SK-N-MC (cell line): Measurements from ENCODE around the gene INCENP.

Experiments
- DNase-seq: peaks from one replicate; pipeline ENCODE4 v3.0.0-alpha.2; 2011; ENCODE audit warnings: low read depth, low spot score
- H3K27ac ChIP-seq: fragments of 200-600 bp; sonication (generic); 2 replicates; pipeline ENCODE4 v1.5.1; 2016; ENCODE audit warnings: mixed run types
- H3K36me3 ChIP-seq: fragments of 200-600 bp; sonication (generic); 2 replicates; pipeline ENCODE4 v1.6.1; 2017; ENCODE audit warnings: antibody characterized with exemption, low read length, mixed read lengths; ENCODE audit not compliant: insufficient read depth
- H3K4me3 ChIP-seq: fragments of 200-600 bp; sonication (generic); 2 replicates; pipeline ENCODE4 v1.5.1; 2016
- H3K9ac ChIP-seq: fragments of 200-600 bp; sonication (generic); 2 replicates; pipeline ENCODE4 v1.8.0; 2017; ENCODE audit warnings: mixed run types, mixed read lengths; ENCODE audit not compliant: insufficient read length
- H3K9me3 ChIP-seq: fragments of 200-600 bp; sonication (generic); 2 replicates; pipeline ENCODE4 v1.6.1; 2017; ENCODE audit warnings: low read depth, mild to moderate bottlenecking, antibody characterized with exemption, low read length, moderate library complexity, mixed read lengths
- EZH2 ChIP-seq: fragments of 200-600 bp; sonication (generic); IDR thresholded peaks from one replicate; pipeline ENCODE4 v1.6.1; 2017; ENCODE audit warnings: antibody characterized with exemption
- FOXP2 ChIP-seq: optimal IDR thresholded peaks from 2 replicates; pipeline ENCODE3; 2011; ENCODE audit warnings: mild to moderate bottlenecking, moderate library complexity; ENCODE audit not compliant: insufficient read depth; ENCODE audit errors: extremely low read length, control extremely low read depth
- POLR2AphosphoS5 ChIP-seq: IDR thresholded peaks from 2 replicates; pipeline ENCODE4 v1.6.1; 2012; ENCODE audit warnings: mild to moderate bottlenecking, low read depth, low read length, borderline replicate concordance

INCENP gene

GRCh38 chr11:62127941-62128770 is 4.3 kb downstream of the INCENP start:
- no peak overlapping the region for H3K4me3 ChIP-seq
- DNase-seq: no peak
- no peaks in the 10 kb centered on the region for H3K9me3 ChIP-seq
- no peak overlapping the region for H3K9ac ChIP-seq
- H3K27ac ChIP-seq: no peak overlapping the region
- peaks cover 59% of the 10 kb centered on the region for H3K36me3 ChIP-seq
- TF ChIP-seq EZH2 (no peak), FOXP2 (no peak), POLR2AphosphoS5 (no peak)

GRCh38 chr11:62128835-62129234 is 5.0 kb downstream of the INCENP start:
- Histone ChIP-seq H3K4me3 (no peak overlapping the region), H3K9ac (no peak overlapping the region), H3K9me3 (no peaks in the 10 kb centered on the region), H3K36me3 (peaks cover 66% of the 10 kb centered on the region), H3K27ac (no peak overlapping the region)
- TF ChIP-seq EZH2 (no peak), POLR2AphosphoS5 (no peak), FOXP2 (no peak)
- no peak for DNase-seq

DNA sequence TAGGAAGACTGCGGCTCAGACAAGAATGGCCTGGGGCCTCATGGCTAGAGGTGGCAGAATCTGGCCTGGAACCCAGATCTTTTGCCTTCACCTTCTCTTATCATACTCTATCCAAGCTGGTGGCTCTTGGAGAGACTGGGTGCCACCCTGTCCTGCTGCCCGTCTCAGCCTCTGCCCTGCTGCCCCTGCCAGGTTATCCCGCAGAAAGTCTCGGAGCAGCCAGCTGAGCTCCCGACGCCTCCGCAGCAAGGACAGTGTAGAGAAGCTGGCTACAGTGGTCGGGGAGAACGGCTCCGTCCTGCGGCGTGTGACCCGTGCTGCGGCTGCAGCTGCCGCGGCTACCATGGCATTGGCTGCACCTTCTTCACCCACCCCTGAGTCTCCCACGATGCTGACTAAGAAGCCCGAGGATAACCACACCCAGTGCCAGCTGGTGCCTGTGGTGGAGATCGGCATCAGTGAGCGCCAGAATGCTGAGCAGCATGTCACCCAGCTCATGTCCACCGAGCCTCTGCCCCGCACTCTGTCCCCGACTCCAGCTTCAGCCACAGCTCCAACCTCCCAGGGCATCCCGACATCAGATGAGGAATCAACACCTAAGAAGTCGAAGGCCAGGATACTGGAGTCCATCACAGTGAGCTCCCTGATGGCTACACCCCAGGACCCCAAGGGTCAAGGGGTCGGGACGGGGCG is 5.9 kb downstream of the INCENP start:
- H3K9me3 ChIP-seq: no peaks in the 10 kb centered on the region
- no peak overlapping the region for H3K9ac ChIP-seq
- H3K4me3 ChIP-seq: no peak overlapping the region
- no peak overlapping the region for H3K27ac ChIP-seq
- peaks cover 69% of the 10 kb centered on the region for H3K36me3 ChIP-seq
- DNase-seq: no peak
- TF ChIP-seq EZH2 (no peak), POLR2AphosphoS5 (no peak), FOXP2 (no peak)

- H3K9ac ChIP-seq: no peak overlapping the region
- DNase-seq: no peak
- H3K36me3 ChIP-seq: peaks cover 74% of the 10 kb centered on the region
- TF ChIP-seq EZH2: no peak
- no peak for TF ChIP-seq FOXP2
- TF ChIP-seq POLR2AphosphoS5: no peak
- no peak overlapping the region for H3K4me3 ChIP-seq
- H3K9me3 ChIP-seq: no peaks in the 10 kb centered on the region
- no peak overlapping the region for H3K27ac ChIP-seq
Measured at GRCh38 chr11:62130283-62131169, 6.7 kb downstream of the INCENP start.

DNA sequence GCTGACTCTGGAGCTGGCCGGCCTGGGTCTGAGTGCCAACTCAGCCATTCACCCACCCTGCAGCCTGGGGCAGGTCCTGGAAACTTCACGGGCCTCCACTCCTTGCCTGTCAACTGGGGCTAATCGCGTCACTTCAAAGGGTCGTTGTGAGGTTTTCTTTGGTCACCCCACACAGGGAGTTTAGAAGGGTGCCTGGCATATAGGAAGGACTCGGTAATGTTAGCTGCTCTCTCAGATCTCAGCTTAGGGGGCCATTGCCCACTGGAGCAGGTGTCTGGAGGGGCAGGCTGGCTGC is 7.3 kb downstream of the INCENP start:
- no peaks in the 10 kb centered on the region for H3K9me3 ChIP-seq
- no peak overlapping the region for H3K4me3 ChIP-seq
- TF ChIP-seq FOXP2: no peak
- TF ChIP-seq EZH2: no peak
- no peak for TF ChIP-seq POLR2AphosphoS5
- peaks cover 74% of the 10 kb centered on the region for H3K36me3 ChIP-seq
- no peak overlapping the region for H3K27ac ChIP-seq
- no peak overlapping the region for H3K9ac ChIP-seq
- no peak for DNase-seq

- TF ChIP-seq EZH2 (no peak), FOXP2 (no peak), POLR2AphosphoS5 (no peak)
- Histone ChIP-seq H3K27ac (no peak overlapping the region), H3K9me3 (no peaks in the 10 kb centered on the region), H3K4me3 (no peak overlapping the region), H3K36me3 (peaks cover 72% of the 10 kb centered on the region), H3K9ac (no peak overlapping the region)
- no peak for DNase-seq
Measured at GRCh38 chr11:62132191-62132590, 8.4 kb downstream of the INCENP start.

GRCh38 chr11:62132689-62133293 is 9.0 kb downstream of the INCENP start:
- Histone ChIP-seq H3K9ac (no peak overlapping the region), H3K4me3 (no peak overlapping the region), H3K36me3 (peaks cover 74% of the 10 kb centered on the region), H3K27ac (no peak overlapping the region), H3K9me3 (no peaks in the 10 kb centered on the region)
- no peak for DNase-seq
- no peak for TF ChIP-seq POLR2AphosphoS5
- no peak for TF ChIP-seq FOXP2
- TF ChIP-seq EZH2: no peak

- H3K9me3 ChIP-seq: no peaks in the 10 kb centered on the region
- H3K36me3 ChIP-seq: peaks cover 73% of the 10 kb centered on the region
- DNase-seq: no peak
- no peak overlapping the region for H3K4me3 ChIP-seq
- no peak for TF ChIP-seq EZH2
- no peak for TF ChIP-seq FOXP2
- no peak for TF ChIP-seq POLR2AphosphoS5
- H3K27ac ChIP-seq: no peak overlapping the region
- H3K9ac ChIP-seq: no peak overlapping the region
Measured at GRCh38 chr11:62133328-62134065, 9.7 kb downstream of the INCENP start.
